Activated CD4-positive, alpha-beta T cell treated with anti-CD3 and anti-CD28 coated beads, Interleukin-2, amount 10 ng/mL, durations not matched to agents 7 days and 5 days (primary cell): ENCODE data around the gene KLK11. TPM values are rescaled to one million over a fixed set of nuclear protein-coding genes. Genes with fewer than 3 reads are reported as not detected.
A peak's percentile ranks its signal among the peaks of the same experiment; 100 is the strongest.

Experiments used
- CTCF ChIA-PET: fragments of 350-600 bp; sonication (Branson Sonifier 250); formaldehyde crosslinking; loops from one replicate; lab custom pipeline; 2021; ENCODE audit warnings: antibody characterized with exemption; lab: Charles Lee
- POLR2A ChIA-PET: fragments of 350-600 bp; sonication (Branson Sonifier 250); formaldehyde crosslinking; loops from one replicate; lab custom pipeline; 2021; ENCODE audit warnings: antibody characterized with exemption; lab: Charles Lee
- DNase-seq: peaks from one replicate; pipeline ENCODE4 v3.0.0-alpha.2; 2020
- H3K27ac Mint-ChIP-seq: one replicate; pipeline ENCODE4 v1.8.0; 2021; ENCODE audit warnings: mild to moderate bottlenecking, moderate library complexity, mixed read lengths
- H3K27me3 Mint-ChIP-seq: one replicate; pipeline ENCODE4 v1.8.0; 2021; ENCODE audit warnings: mixed read lengths
- H3K36me3 Mint-ChIP-seq: one replicate; pipeline ENCODE4 v1.8.0; 2021; ENCODE audit warnings: low read depth, mixed read lengths
- H3K4me1 Mint-ChIP-seq: one replicate; pipeline ENCODE4 v1.8.0; 2021; ENCODE audit warnings: mixed read lengths
- H3K4me3 Mint-ChIP-seq: one replicate; pipeline ENCODE4 v1.8.0; 2021; ENCODE audit warnings: mild to moderate bottlenecking, moderate library complexity, mixed read lengths
- H3K9me3 Mint-ChIP-seq: one replicate; pipeline ENCODE4 v1.8.0; 2021; ENCODE audit warnings: mixed read lengths
- total RNA-seq, 2 experiments: library from RNA; stranded (reverse); gene quantifications; one replicate each; pipeline ENCODE4 v1.2.3, GENCODE V29; 2021

KLK11 gene
- total RNA-seq, 2 experiments from 2014 or later: not detected

GRCh38 chr19:51047031-51047335, 20.6 kb upstream of the KLK11 start:
- CTCF ChIA-PET: no interaction called here
- POLR2A ChIA-PET: no interaction called here

GRCh38 chr19:51044327-51044726, 17.9 kb upstream of the KLK11 start:
- H3K27ac Mint-ChIP-seq: no peak overlapping the region
- peaks cover 8% of the 10 kb centered on the region for H3K27me3 Mint-ChIP-seq
- no peaks in the 10 kb centered on the region for H3K9me3 Mint-ChIP-seq
- H3K4me1 Mint-ChIP-seq: no peaks in the 10 kb centered on the region
- CTCF ChIA-PET: interaction anchor here (0.8 to 1.5 kb wide), 3 partner anchors 9 to 47 kb away, joined by 3 to 5 read pairs (median 3); partner anchors contain the start of gene KLK12
- POLR2A ChIA-PET: no interaction called here
- no peak overlapping the region for H3K4me3 Mint-ChIP-seq
- DNase-seq: no peak
- no peaks in the 10 kb centered on the region for H3K36me3 Mint-ChIP-seq

More at GRCh38 chr19:51047031-51047335, 20.6 kb upstream of the KLK11 start:
- no peak overlapping the region for H3K4me3 Mint-ChIP-seq
- H3K27ac Mint-ChIP-seq: no peak overlapping the region
- no peak for DNase-seq
- peaks cover 8% of the 10 kb centered on the region for H3K27me3 Mint-ChIP-seq
- no peaks in the 10 kb centered on the region for H3K9me3 Mint-ChIP-seq
- H3K36me3 Mint-ChIP-seq: no peaks in the 10 kb centered on the region
- no peaks in the 10 kb centered on the region for H3K4me1 Mint-ChIP-seq

- ChIA-PET POLR2A (no interaction called here), CTCF (interaction anchor here (0.8 kb wide), 1 partner anchor 8 kb away, joined by 3 read pairs; the partner anchor contains the start of gene KLK12)
- Mint-ChIP-seq H3K27me3 (peaks cover 8% of the 10 kb centered on the region), H3K27ac (peak overlapping the region; percentile 44), H3K9me3 (no peaks in the 10 kb centered on the region), H3K4me1 (no peaks in the 10 kb centered on the region), H3K36me3 (no peaks in the 10 kb centered on the region), H3K4me3 (no peak overlapping the region)
- no peak for DNase-seq
Observed at GRCh38 chr19:51043497-51043896, 17.1 kb upstream of the KLK11 start.

GRCh38 chr19:51040151-51040550, 13.7 kb upstream of the KLK11 start:
- H3K27me3 Mint-ChIP-seq: no peaks in the 10 kb centered on the region
- ChIA-PET POLR2A (no interaction called here), CTCF (no interaction called here)
- no peak overlapping the region for H3K4me3 Mint-ChIP-seq
- no peak for DNase-seq
- no peaks in the 10 kb centered on the region for H3K4me1 Mint-ChIP-seq
- H3K27ac Mint-ChIP-seq: no peak overlapping the region
- no peaks in the 10 kb centered on the region for H3K9me3 Mint-ChIP-seq
- no peaks in the 10 kb centered on the region for H3K36me3 Mint-ChIP-seq

DNA sequence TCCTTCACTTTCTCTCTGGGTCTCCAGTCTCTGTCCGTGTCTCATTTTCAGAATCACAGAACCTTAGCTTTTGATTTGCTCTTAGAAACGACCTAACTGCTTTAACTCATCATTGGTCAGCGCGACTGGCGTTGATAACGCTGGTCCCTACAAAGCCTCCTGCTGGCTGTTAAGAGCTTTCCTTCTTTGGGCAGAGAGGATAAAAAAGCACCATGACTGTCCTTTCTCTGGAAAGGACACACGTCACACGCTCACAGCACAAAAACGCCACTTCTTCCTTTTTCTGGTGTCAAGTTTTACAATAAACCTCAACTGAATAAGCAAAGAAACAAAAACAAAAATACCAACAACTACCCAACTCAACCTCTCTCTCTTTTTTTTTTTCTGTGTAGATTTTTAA, 10.1 kb upstream of the KLK11 start:
- CTCF ChIA-PET: no interaction called here
- Mint-ChIP-seq H3K27me3 (peaks cover 3% of the 10 kb centered on the region), H3K27ac (no peak overlapping the region), H3K36me3 (no peaks in the 10 kb centered on the region), H3K9me3 (no peaks in the 10 kb centered on the region), H3K4me1 (no peaks in the 10 kb centered on the region), H3K4me3 (no peak overlapping the region)
- no peak for DNase-seq
- POLR2A ChIA-PET: no interaction called here

GRCh38 chr19:51034704-51035103, 8.3 kb upstream of the KLK11 start, which contains the start of gene KLK12:
TSS of gene KLK12 (minus strand) at chr19:51035002. CDS start at chr19:51034621, 381 bp downstream.
- no peaks in the 10 kb centered on the region for H3K9me3 Mint-ChIP-seq
- no peaks in the 10 kb centered on the region for H3K36me3 Mint-ChIP-seq
- CTCF ChIA-PET: interaction anchor here (0.6 to 1.3 kb wide), 2 partner anchors 9 to 14 kb away, joined by 3 read pairs; no protein-coding TSS in a partner anchor

GRCh38 chr19:51031880-51032225, 5.4 kb upstream of the KLK11 start:
- POLR2A ChIA-PET: no interaction called here
- H3K9me3 Mint-ChIP-seq: no peaks in the 10 kb centered on the region
- H3K4me1 Mint-ChIP-seq: no peaks in the 10 kb centered on the region
- peaks cover 3% of the 10 kb centered on the region for H3K27me3 Mint-ChIP-seq
- DNase-seq: no peak
- CTCF ChIA-PET: no interaction called here
- no peak overlapping the region for H3K27ac Mint-ChIP-seq
- H3K4me3 Mint-ChIP-seq: no peak overlapping the region
- no peaks in the 10 kb centered on the region for H3K36me3 Mint-ChIP-seq

More at GRCh38 chr19:51034704-51035103, 8.3 kb upstream of the KLK11 start, which contains the start of gene KLK12:
- POLR2A ChIA-PET: no interaction called here
- H3K27ac Mint-ChIP-seq: no peak within 1 kb of the TSS
- H3K27me3 Mint-ChIP-seq: peaks cover 3% of the 10 kb centered on the region
- H3K4me1 Mint-ChIP-seq: no peaks in the 10 kb centered on the region
- no peak within 1 kb of the TSS for H3K4me3 Mint-ChIP-seq
- DNase-seq: no peak

DNA sequence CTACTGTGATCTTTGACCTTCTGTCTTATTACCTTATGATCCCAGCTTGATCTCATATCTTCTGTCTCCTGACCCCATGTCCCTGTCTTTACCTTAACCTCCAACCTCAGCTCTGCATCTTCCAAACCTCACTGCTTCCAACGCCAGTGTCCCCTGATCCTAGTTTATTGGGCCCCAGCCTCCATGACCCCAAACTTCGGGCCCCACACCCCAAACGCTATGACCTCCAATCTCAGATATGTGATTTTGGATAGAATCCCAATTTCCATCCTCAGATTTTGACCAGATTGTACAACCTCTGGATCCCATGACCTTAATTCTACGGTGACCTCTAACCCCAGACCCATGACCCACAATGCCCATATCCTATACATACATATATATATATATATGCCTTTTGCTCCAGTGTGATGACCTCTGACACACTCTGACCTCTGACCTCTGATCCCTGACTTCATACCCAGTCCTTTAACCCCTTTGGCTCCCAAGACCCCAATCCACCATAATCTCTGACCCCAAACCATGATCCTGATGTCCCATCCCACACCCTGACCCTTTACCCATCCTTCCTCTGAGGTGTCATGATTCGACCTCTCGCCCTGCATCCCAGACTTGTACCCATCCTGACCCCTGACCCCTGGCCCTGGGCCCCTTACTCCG, 4.9 kb upstream of the KLK11 start:
- ChIA-PET CTCF (no interaction called here), POLR2A (no interaction called here)
- DNase-seq: no peak
- no peaks in the 10 kb centered on the region for H3K9me3 Mint-ChIP-seq
- peaks cover 5% of the 10 kb centered on the region for H3K27me3 Mint-ChIP-seq
- no peak overlapping the region for H3K4me3 Mint-ChIP-seq
- no peaks in the 10 kb centered on the region for H3K36me3 Mint-ChIP-seq
- no peaks in the 10 kb centered on the region for H3K4me1 Mint-ChIP-seq
- H3K27ac Mint-ChIP-seq: no peak overlapping the region

DNA sequence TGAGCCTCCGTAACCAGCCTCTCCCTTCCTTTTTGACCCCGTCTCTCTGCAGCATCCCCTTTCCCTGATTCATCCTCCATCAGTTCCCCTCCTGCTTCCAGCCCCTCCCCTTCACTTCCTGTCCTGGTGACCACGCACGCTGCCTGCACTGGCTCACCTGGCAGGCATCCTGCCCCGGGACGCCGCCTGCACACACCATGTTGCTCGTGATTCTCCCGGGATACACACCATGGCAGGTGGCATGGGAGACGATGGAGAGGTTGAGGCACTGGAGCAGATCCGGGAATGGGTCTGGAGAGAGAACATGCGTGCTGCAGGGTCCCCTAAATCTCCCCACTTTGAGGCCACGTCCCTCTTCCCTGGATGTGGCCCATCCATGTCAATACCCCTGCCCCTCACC, 4.2 kb upstream of the KLK11 start:
- Mint-ChIP-seq H3K27ac (no peak overlapping the region), H3K4me1 (no peaks in the 10 kb centered on the region), H3K27me3 (peaks cover 5% of the 10 kb centered on the region), H3K9me3 (no peaks in the 10 kb centered on the region), H3K36me3 (no peaks in the 10 kb centered on the region), H3K4me3 (no peak overlapping the region)
- DNase-seq: no peak
- ChIA-PET CTCF (no interaction called here), POLR2A (no interaction called here)

DNA sequence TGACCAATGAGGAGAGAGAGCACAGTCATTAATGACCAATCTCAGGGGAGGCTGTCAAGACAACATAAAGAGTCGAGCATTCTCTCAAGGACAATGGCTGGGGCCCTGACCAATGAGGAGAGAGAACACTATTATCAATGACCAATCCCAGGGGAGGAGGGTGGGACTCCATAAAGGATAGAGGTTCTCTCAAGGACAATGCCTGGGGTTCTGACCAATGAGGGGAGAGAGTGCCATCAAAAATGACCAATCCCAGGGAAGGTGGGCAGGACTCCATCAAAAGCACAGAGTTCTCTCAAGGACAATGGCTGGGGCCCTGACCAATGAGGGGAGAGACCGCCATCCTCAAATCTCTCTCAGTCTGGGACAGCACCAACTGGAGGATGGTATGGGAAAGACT, 3.3 kb upstream of the KLK11 start:
- CTCF ChIA-PET: no interaction called here
- no peak overlapping the region for H3K27ac Mint-ChIP-seq
- H3K4me3 Mint-ChIP-seq: no peak overlapping the region
- no peak for DNase-seq
- no peaks in the 10 kb centered on the region for H3K36me3 Mint-ChIP-seq
- H3K27me3 Mint-ChIP-seq: peaks cover 4% of the 10 kb centered on the region
- POLR2A ChIA-PET: no interaction called here
- H3K4me1 Mint-ChIP-seq: no peaks in the 10 kb centered on the region
- H3K9me3 Mint-ChIP-seq: no peaks in the 10 kb centered on the region

GRCh38 chr19:51027873-51028272, 1.5 kb upstream of the KLK11 start:
- ChIA-PET CTCF (interaction anchor here (0.9 kb wide), 1 partner anchor 394 kb away, joined by 4 read pairs; no protein-coding TSS in a partner anchor), POLR2A (no interaction called here)
- no peaks in the 10 kb centered on the region for H3K9me3 Mint-ChIP-seq
- no peak overlapping the region for H3K27ac Mint-ChIP-seq
- no peaks in the 10 kb centered on the region for H3K4me1 Mint-ChIP-seq
- H3K36me3 Mint-ChIP-seq: no peaks in the 10 kb centered on the region
- no peak for DNase-seq
- H3K27me3 Mint-ChIP-seq: peaks cover 3% of the 10 kb centered on the region
- no peak overlapping the region for H3K4me3 Mint-ChIP-seq

DNA sequence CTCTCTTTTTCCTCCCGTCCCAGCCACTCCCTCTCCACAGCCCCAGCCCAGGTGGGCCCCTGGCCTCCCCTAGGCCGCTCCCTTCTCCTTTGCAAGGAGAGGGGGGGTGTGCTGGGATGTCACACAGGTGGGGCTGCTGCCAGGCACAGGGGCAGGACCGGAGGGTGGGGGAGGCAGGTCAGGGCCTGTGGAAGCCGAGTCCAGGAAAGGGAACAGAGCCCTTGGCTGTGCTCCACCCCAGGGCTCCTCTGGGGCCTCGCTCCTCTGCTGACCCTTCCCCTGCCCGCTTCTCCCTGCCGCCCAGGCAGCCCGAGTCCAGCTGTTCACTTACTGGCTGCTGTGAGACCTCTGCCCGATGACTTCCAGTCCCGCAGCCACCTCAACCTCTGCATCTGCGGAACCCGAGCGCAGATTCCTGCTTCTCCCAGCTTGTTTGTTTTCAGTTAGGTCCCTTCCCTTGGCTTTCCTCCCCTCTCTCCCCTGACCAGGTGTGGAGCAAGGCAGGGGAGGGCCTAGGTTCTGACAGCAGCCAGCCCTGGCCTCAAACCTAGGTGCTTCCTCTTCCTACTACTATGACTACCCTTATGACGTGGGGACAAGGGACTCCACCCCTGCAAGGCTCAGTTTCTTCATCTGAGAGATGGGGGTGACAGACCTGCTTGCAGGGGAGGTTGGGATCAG, 850 bp upstream of the KLK11 start:
- Mint-ChIP-seq H3K4me1 (no peaks in the 10 kb centered on the region), H3K27ac (no peak overlapping the region), H3K9me3 (no peaks in the 10 kb centered on the region), H3K4me3 (no peak overlapping the region), H3K36me3 (no peaks in the 10 kb centered on the region), H3K27me3 (peaks cover 9% of the 10 kb centered on the region)
- POLR2A ChIA-PET: no interaction called here
- no peak for DNase-seq
- CTCF ChIA-PET: interaction anchor here (0.9 kb wide), 1 partner anchor 395 kb away, joined by 4 read pairs; no protein-coding TSS in a partner anchor

GRCh38 chr19:51025809-51026553, 435 bp downstream of the KLK11 start:
- Mint-ChIP-seq H3K27me3 (peaks cover 13% of the 10 kb centered on the region), H3K9me3 (no peaks in the 10 kb centered on the region), H3K36me3 (no peaks in the 10 kb centered on the region), H3K4me1 (no peaks in the 10 kb centered on the region), H3K4me3 (no peak overlapping the region), H3K27ac (no peak overlapping the region)
- ChIA-PET CTCF (no interaction called here), POLR2A (no interaction called here)
- no peak for DNase-seq
